Activated CD8-positive, alpha-beta memory T cell treated with anti-CD3 and anti-CD28 coated beads for 4 hours (primary cell): ENCODE results near the gene SMNDC1.
"Not testable (repeated sequence)": the region's sequence is repeated elsewhere in the genome, so short reads cannot be mapped to it uniquely, and the experiment has no call there.

Experiments
- DNase-seq, 2 donors: peaks; one replicate each; pipeline ENCODE4 v3.0.0-alpha.2; 2020; ENCODE audit warnings: low read depth in 2 of 2

Gene SMNDC1

GRCh38 chr10:110304780-110305421 is at the start of gene SMNDC1:
Gene SMNDC1 (minus strand): TSS chr10:110304920. CDS start chr10:110303587, 1,333 bp downstream.
- DNase-seq: peak; percentile 91

- peak; percentile 49 to 62 for DNase-seq
Measured at GRCh38 chr10:110354322-110354766, 49.6 kb upstream of the SMNDC1 start.

- DNase-seq: peak; percentile 24 to 27
Measured at GRCh38 chr10:110353244-110354119, 48.8 kb upstream of the SMNDC1 start.

- DNase-seq: no peak
Measured at GRCh38 chr10:110352930-110353243, 48.2 kb upstream of the SMNDC1 start.

GRCh38 chr10:110350812-110351211 is 46.1 kb upstream of the SMNDC1 start:
- no peak for DNase-seq

- no peak for DNase-seq
Measured at GRCh38 chr10:110349831-110350230, 45.1 kb upstream of the SMNDC1 start.

GRCh38 chr10:110349386-110349785 is 44.7 kb upstream of the SMNDC1 start:
- DNase-seq: no peak

GRCh38 chr10:110348336-110348735 is 43.6 kb upstream of the SMNDC1 start:
- DNase-seq: no peak

- DNase-seq: no peak
Measured at GRCh38 chr10:110346914-110347313, 42.2 kb upstream of the SMNDC1 start.

GRCh38 chr10:110345286-110345685 is 40.6 kb upstream of the SMNDC1 start:
- no peak for DNase-seq

GRCh38 chr10:110344622-110345021 is 39.9 kb upstream of the SMNDC1 start:
- DNase-seq: no peak

GRCh38 chr10:110343947-110344346 is 39.2 kb upstream of the SMNDC1 start:
- DNase-seq: no peak

GRCh38 chr10:110340816-110341215 is 36.1 kb upstream of the SMNDC1 start:
- DNase-seq: no peak

- no peak for DNase-seq
Measured at GRCh38 chr10:110340122-110340521, 35.4 kb upstream of the SMNDC1 start.

GRCh38 chr10:110337906-110338305 is 33.2 kb upstream of the SMNDC1 start:
- no peak for DNase-seq

GRCh38 chr10:110337401-110337800 is 32.7 kb upstream of the SMNDC1 start:
- DNase-seq: no peak

- DNase-seq: no peak
Measured at GRCh38 chr10:110336111-110336721, 31.5 kb upstream of the SMNDC1 start.

GRCh38 chr10:110335314-110336064 is 30.8 kb upstream of the SMNDC1 start:
- DNase-seq: no peak

- no peak for DNase-seq
Measured at GRCh38 chr10:110334061-110334656, 29.4 kb upstream of the SMNDC1 start.

- DNase-seq: not testable (repeated sequence)
Measured at GRCh38 chr10:110331226-110331795, 26.6 kb upstream of the SMNDC1 start.

- no peak for DNase-seq
Measured at GRCh38 chr10:110330675-110331074, 26.0 kb upstream of the SMNDC1 start.
